Measurements from ENCODE around the gene PTPN18.

- TF ChIP-seq CTCF (IDR thresholded peaks at IDR 0.05) (no peak), EP300 (IDR thresholded peaks at IDR 0.05) (no peak)
Measured at GRCh38 chr2:130338793-130339345, 17.0 kb upstream of the PTPN18 start.
